GM19043 (cell line): Measurements from ENCODE around the gene BTBD16.
A peak's percentile ranks its signal among the peaks of the same experiment; 100 is the strongest.

Source experiments
- ATAC-seq: cut with Tn5 transposase; IDR thresholded peaks from one replicate; pipeline ENCODE4 v1.9.1; 2021; ENCODE audit warnings: low read depth; ENCODE audit not compliant: unreplicated experiment

BTBD16 gene

DNA sequence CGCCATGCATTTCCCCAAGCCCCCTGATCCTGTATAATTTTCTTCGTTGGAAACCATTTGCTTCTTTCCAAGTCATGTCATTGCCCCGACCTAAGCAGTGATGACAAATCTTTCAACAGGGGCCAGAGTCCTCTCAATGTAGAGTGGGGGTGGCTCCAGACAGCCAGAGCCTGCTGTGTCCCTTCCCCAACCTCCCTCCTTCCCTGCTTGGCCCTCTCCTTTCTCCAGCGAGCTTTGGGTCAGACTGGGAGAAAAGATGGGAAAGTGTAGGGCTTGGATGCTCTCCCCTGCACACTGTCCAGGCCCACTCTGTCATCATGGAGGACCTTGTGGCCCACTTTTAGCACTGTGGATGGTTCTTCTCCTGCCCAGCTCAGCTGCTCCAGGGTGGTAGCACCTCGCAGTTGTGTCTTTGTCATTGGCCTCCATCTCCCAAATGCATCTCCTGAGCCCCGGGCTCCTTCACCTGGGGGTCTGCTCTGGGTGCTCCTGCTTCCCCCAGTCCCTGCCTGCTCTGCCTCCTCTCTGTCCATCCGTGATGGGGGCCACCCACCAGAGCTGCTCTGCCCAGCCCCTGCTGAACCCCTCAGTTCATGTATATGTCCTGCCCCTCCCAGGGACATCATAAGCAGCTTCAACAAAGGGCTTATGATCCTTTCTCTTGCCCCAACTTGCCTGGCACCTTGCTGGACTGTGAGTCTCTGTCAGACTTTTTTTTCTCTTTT, 37.5 kb downstream of the BTBD16 start:
- ATAC-seq = no peak

DNA sequence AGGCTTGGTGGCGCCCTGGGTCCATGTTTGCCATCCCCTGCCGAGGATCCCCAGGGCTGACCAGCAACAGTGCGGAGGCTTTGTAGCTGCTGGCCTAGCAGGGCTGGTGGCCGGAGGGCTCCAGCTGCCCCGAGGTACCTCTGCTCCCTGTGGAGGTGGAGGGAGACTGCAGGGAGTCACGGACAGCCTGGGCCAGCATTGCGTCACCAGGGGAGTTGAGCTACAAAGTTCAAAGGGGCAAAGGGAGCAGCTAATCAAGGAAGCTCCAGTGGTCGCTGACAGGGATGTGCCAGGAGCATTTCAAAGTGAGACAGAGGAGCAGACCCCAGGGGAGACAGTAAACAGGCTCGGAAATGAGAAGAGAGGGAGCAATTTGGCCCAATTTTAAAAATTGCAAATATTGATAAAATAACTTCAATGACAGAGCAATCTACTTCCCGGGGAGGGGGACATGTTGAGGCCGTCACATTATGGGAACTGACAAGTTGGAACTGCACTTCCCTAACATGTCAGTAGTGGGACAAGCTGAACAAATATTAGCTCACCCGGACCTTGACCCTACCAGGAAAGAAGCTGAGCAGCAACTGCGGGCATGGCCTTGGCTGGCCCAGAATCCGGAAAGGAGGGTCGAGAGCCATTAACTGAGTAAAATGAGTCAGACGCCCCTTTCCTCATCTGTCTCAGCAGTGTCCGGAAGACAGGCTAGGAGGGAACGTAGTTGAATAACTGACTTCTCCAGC, 39.4 kb downstream of the BTBD16 start:
- no peak for ATAC-seq

DNA sequence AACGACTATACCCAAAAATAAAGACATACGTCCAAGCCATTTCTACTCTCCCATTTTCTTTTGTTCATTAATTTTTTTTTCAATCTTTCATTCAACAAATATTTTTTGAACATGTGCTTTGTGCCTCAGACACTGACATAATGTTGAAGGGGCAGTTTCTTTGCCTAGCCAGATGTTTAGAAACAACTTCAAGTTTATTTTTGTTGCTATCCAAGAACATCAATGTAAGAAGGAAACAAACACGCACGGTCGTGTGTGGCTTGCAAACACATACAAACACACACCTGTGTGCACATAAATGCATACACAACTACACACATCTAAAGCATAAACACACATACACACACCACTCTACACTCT, 39.9 kb downstream of the BTBD16 start:
- no peak for ATAC-seq

DNA sequence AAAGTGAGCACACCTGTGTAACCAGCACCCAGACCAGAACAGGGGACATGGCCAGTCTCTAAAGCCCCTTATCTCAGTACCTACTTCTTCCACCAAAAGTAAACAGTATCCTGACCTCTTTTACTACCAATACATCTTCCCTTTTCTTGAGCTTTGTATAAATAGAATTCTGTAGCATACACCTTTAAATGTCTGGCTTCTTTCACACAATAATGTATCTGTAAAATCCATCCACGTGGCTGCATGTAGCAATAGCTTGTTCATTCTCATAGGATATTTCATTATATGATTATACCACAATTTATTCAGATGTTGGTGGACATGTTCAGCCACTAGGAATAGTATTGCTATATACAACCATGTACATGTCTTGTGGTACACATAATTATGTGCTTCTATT, 40.6 kb downstream of the BTBD16 start:
- ATAC-seq = no peak

DNA sequence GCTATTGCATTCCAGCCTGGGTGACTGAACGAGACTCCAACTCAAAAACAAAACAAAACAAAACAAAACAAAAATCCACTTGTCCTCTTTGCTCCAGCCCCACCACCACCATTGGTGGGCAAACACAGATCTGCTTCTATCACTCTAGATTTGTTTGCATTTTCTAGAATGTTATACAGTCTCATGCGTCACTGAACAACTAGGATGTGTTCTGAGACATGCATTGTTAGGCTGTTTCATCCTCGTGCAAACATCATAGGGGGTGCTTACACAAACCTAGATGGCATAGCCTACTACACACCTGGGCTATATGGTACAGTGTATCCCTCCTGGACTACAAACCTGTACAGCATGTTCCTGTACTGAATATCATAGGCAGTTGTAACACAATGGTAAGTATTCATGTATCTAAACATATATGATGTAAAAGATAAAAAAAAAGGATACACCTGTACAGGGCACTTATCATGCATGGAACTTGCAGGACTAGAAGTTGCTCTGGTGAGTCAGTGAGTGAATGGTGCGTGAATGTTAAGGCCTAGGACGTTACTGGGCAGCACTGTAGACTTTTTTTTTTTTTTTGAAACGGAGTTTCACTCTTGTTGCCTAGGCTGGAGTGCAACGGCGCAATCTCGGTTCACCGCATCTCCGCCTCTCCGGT, 45.3 kb downstream of the BTBD16 start:
- no peak for ATAC-seq

DNA sequence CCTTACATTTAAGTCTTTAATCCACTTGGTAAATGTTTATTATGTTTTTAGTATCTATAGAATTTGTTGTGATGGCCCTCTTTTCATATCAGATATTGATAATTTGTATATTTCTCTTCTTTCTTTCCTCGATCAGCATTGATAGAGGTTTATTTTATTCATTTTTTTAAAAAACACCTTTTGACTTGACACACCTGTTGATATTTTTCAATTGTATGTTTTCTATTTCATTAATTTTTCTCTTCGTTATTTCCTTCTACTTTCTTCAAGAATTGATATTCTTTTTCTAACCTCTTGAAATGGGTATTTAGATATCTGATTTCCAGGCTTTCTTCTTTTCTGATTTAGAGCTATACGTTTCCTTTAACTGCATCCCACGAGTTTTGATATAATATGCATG, 50.9 kb downstream of the BTBD16 start:
- ATAC-seq = no peak

DNA sequence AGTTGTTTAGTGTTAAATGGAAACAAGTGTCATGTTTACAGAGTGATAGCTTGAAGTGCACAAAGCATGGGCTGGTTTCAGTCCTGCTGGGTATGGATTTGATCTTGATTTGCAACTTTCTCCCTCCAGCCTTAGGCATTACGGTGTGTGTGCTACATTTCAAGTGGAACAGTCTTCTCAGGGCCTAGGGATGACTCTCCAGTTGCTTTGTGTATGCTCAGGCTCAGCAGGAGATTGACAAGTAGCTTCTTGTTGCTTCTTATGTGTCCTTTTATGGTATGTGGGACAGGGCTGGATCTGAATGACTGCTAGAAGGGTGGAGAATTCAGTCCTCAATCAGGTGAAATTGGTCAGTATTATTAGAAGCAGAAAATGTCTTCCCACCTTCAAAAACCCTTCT, 52.1 kb downstream of the BTBD16 start:
- ATAC-seq = no peak

DNA sequence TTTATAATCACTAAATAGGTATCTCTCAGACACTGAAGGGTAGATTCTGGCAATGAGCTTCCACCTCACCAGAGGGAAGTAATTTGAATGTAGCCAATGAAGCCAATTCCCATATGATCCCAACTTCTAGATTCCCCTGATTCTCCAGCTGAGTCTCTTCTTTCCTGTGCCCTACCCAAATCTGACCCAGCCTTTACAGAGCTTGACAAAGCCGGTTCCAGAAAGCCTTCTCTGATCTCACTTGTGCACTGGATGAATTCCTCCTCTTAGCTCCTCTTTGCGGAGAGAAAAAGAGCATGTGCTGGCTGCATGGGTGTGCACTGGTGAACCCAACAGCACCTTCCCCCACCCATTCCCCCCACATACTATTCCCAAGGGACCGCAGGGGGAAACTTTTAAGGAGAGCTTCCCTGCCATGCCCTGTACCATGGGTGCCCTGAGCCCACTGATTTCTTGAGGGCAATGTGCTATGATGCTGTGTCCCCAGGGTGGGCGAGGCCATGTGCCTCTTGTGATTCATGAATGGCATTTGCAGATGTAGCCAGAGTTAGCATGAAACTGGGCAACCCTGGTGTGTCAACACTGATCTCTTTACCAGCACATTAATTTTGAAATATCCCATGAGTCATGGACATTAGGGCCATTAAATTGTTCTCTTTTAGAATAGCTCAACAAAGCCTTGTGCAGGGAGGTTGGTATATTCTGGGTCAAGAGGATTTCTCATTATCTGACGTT, 53.0 kb downstream of the BTBD16 start:
- ATAC-seq = no peak

DNA sequence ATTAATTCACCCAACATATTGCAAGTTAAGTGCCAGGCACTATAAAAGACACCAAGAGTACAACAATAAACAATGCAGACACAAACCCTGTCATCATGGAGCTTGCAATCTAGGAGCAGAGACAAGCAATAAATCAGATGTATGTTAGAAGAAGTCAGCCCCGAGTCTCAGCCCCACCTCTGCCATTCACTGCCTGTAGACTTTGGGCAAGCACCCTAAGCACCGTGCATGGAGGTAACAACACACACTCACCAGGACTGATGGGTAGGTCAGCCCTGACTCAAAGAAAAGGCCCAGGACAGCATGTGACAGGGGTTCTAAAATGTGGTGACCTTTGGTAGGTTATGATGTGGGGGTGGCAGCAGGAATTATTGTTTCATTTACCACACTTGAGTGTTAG, 54.1 kb downstream of the BTBD16 start:
- no peak for ATAC-seq

DNA sequence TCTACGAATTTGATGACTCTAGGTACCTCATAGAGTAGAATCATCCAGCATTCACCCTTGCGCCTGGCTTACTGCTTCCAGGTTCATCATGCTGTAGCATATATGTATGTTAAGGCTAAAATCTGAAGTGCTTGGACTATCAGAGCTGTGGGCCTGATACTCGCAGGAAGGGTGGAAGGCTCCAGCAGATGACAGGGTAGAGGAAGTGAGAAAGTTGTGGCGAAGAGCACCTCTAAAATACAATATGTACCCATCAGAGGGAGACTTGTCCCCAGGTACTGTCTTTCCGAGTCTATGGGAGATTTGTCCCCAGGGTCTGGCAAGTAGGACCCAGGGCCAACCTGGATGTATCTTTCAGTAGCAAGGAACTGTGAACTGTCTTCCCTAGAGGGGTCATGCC, 55.3 kb downstream of the BTBD16 start:
- peak; percentile 50 for ATAC-seq

DNA sequence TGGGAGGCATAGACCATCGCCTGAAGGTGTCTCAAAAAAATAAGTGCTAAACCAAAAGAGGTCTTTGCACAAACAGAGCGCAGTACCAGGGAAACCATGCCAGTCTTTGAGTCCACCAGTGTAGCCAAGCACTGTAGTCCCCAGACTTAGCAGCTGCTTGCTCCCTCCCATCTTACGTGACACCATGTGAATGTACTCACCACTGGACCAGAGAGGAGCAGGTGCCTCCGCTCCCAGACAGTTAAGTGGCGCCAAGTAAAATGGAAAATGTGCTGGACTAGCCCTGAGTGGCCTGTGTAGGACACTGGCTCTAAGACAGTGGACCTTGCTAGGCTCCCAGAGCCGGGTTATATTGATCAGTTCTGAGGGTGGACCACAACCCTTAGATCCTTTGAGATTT, 55.7 kb downstream of the BTBD16 start:
- ATAC-seq = no peak

DNA sequence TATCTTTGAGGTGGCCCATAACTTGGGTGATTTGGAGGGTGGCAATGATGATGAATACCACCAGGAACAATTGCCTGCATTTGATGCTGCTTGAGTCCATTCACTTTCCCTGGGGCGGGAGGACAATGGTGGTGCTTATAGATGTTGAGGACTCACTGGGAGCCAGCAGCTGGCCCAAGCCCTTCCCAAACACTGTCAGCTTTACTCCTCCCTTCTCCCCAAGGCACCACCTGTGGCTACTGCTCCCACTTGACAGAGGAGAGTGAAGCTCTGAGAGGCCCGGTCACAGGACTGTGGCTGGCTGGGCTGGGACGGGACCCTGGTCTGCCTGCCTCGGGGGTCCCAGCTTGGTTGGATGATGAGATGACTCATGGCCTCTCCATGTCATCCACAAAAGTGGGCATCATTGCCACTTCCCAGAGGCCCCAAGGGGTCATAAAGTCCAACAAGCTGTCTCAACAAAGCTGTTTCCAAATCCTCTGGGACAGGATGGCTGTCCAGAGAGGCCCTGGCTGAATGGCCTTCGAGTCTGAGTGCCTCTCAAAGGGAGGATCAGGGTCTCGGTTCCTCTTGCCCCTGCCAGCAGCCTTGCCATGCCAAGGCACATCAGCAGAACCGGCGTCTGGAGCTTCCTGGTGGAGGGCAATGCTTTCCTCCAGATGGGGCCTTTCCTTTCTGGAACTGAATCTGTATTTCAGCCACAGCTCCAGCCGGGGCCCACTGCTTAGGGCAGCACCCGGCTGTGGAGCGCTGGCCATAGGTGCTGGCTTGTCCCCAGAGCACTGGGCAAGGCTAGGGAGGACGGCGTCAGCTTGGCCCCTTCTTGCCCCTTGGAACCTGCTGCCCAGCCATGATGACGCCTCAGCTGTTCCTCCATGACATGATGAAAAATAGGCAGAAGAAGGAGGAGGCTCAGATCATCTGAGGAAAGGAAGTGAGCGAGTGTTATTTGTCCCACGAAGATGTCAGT, 56.4 kb downstream of the BTBD16 start:
- ATAC-seq = no peak

DNA sequence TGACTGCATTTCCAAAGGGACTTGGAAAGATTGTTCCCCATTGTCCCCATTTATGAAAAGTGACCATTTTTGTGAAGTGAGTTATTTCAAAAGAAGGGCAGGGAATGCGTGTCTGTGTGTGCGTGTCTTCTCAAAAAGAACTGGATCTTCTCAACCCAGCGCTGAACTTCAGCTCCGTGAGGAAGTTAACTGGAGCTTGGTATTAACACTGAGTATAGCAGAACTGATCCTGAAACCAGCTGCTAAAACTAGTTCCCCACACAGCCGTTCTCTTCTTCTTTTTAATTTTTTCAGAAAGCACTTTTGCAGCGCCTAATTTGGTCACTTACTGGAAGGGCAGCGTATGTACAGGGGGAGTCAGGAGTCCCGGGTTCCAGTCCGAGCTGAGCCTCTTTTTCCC, 57.6 kb downstream of the BTBD16 start:
- peak; percentile 45 for ATAC-seq

DNA sequence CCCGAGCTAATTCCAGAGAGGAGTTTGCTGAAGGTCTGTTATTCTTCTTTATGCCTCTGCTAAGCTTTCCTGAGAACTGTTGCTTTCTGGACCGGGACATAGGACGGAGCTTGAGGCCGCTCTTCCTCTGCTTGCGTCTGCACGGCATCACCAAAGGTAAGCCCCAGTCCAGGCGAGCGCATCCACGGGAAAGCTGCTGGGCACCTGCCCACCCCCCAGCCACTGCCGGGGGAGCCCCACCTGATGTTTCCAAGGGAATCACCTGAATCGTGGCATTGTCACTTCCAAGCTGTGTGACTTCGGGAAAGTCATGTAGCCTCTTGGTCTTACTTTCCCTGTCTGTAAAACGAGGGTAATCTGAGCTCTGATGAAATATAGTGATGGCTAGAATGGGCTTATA, 58.3 kb downstream of the BTBD16 start:
- ATAC-seq = no peak

DNA sequence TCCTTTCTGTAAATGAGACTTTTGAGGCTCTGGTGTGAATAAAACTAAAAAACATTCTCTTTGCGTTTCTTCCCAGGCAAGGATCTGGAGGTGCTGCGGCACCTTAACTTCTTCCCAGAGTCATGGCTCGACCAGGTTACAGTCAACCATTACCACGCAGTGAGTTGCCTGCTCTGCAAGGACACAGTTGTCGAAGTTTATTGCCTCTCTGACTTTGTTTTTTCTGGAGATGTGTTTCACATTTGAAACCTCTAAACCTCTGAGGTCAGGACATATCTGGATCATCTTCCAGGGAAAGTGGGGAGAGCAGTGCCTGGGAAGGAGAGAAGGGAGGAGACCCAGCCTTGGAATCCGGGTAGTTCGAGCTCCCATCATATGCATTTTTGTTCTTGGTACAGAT, 60.0 kb downstream of the BTBD16 start:
- ATAC-seq = no peak

DNA sequence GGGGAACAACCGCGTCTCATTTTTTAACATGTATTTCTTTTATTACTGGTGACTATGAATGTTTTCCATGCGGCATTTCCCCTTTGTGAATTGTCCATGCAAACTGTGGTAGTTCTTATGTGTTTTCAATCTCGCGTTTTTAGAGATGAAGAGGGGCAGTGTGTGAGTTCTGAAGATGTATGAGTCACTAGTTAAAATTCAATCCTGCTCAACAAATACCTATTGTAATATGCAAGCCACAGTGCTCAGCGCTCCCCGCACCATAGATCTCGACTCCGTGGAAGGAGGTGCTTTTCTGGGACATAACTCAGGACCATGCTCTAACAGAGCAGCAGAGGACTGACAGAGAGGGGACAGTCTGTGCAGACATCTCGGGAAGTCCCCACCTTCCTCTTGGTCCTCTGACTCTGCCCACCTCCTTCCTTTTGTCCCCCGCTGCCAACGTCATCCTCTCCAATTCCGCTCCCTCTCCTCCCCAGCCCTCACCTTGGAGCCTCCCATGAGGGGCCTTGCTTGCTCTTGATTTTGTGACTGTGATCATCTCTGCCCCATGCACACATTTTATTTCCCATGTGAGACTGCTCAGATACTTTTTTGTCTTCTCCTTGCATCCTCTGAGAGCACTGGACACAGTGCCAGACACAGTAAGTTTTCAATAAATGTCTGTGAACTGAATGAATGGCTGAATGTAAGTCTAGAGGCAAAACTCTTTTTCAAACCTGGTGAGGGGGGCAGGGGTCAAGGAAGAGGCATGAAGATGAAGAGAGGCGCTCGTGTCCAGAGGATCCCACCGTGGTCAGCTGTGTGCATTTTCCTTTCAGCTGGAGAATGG, 60.7 kb downstream of the BTBD16 start:
- ATAC-seq = no peak

DNA sequence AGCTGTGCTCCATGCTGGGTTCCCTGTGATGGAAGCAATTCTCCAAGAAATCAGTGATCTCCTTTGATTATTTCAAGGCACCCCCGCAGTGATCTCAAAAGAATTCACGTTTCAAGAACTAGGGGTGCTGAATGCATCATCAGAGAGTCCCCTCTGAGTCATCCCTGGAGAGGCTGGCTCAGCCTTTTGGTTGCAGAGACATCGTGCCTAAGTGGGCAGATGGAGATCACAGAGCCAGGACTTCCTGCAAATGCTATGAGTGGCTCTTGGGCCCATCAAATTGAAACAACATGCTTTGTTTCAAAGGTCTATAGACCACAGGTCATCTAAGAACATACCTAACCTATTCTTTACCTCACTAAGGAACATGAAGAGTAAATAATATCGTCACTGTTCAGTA, 61.9 kb downstream of the BTBD16 start:
- ATAC-seq = no peak

DNA sequence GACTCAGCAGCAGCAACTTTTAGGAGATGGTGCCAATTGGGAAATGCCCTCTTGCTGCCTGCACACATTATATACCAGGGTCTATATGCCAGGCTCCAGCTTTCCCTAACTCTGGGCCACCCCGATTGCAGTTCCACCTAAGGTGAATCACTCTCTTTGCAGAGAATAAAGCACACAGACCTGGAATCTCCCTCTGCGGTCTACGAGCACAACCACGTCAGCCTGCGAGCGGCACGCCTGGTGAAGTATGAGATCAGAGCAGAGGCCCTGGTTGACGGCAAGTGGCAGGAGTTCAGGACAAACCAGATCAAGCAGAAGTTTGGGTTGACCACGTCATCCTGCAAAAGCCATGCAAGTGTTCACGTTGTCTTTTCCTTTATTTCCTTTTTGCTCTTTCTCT, 65.2 kb downstream of the BTBD16 start:
- ATAC-seq = no peak

DNA sequence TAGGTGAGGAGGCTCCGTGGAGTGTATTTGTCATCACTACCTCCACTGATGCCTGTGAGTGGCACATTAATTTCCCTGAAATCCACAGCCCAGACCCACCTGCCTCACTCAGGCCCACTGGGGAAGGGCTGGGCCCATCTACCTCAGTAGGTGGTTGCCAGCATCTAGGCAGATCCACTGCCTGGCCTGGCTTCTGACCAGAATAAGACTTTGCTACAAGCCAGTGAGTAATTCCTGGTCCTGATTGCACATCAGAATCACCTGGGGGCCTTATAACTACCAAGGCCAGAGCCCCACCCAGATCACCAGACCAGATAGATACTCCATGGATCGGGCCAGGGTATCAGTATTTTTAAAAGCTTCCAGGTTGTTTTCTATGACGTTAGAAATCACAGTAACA, 65.9 kb downstream of the BTBD16 start:
- no peak for ATAC-seq
